Sigmoid colon (tissue), 7 donors: ENCODE data around the gene HEPN1. TPM values are rescaled to one million over a fixed set of nuclear protein-coding genes. Genes with fewer than 3 reads are reported as not detected.
A peak's percentile ranks its signal among the peaks of the same experiment; 100 is the strongest.

Source experiments
- DNase-seq: peaks from one replicate; pipeline ENCODE4 v3.0.0-alpha.2; 2019
- H3K27ac ChIP-seq, 4 donors: fragments of 200-600 bp; sonication (generic); one replicate each; pipeline ENCODE4 v1.5.1; 2016 to 2019; ENCODE audit warnings: mild to moderate bottlenecking in 1 of 4
- H3K27me3 ChIP-seq, 3 donors: fragments of 200-600 bp; sonication (generic); one replicate each; pipeline ENCODE4 v1.5.1; 2019; ENCODE audit warnings: mild to moderate bottlenecking in 1 of 3
- H3K36me3 ChIP-seq, 4 donors: fragments of 200-600 bp; sonication (generic); one replicate each; pipeline ENCODE4 v1.5.1; 2016 to 2019
- H3K4me1 ChIP-seq, 4 donors: fragments of 200-600 bp; sonication (generic); one replicate each; pipeline ENCODE4 v1.5.1; 2017 to 2019
- H3K4me3 ChIP-seq, 4 donors: fragments of 200-600 bp; sonication (generic); one replicate each; pipeline ENCODE4 v1.5.1; 2017 to 2019; ENCODE audit warnings: mild to moderate bottlenecking in 2 of 4, moderate library complexity in 1 of 4
- H3K9me3 ChIP-seq, 4 donors: fragments of 200-600 bp in 3 of 4; sonication (generic) in 3 of 4; one replicate each; pipeline versions ENCODE4 v1.5.1 to v1.6.1; 2013 to 2019
- CTCF ChIP-seq, 4 experiments: fragments of 450-650 bp in 3 of 4; fragments of 200-600 bp in 1 of 4; IDR thresholded peaks; one replicate each; pipeline ENCODE4 v1.5.1; 2016 to 2019; ENCODE audit warnings: antibody characterized with exemption in 4 of 4, mild to moderate bottlenecking in 3 of 4, moderate library complexity in 2 of 4
- EP300 ChIP-seq, 4 donors: sonication (generic); formaldehyde crosslinking; IDR thresholded peaks; one replicate each; pipeline ENCODE4 v1.6.1; 2017; ENCODE audit warnings: antibody characterized with exemption in 4 of 4
- POLR2A ChIP-seq, 2 donors: fragments of 450-650 bp; IDR thresholded peaks; one replicate each; pipeline ENCODE4 v1.6.1; 2016; ENCODE audit warnings: antibody characterized with exemption in 2 of 2, mild to moderate bottlenecking in 2 of 2, moderate library complexity in 2 of 2
- POLR2AphosphoS5 ChIP-seq, 4 donors: sonication (generic); formaldehyde crosslinking; IDR thresholded peaks; one replicate each; pipeline ENCODE4 v1.6.1; 2017; ENCODE audit warnings: antibody characterized with exemption in 4 of 4
- WGBS, 2 donors: extraction: QIAGEN DNeasy Blood & Tissue Kit; methylation state at CpG; one replicate each; pipeline ENCODE4 v1.1.7; 2013; 5-methylcytosine and 5-hydroxymethylcytosine counted together
- intact Hi-C: fragments of 100-400 bp; cut with DNase I; formaldehyde crosslinking; loops from one replicate; pipeline ENCODE4 v1.15.1; 2023
- polyA plus RNA-seq, 3 donors: library from polyadenylated mRNA; stranded (reverse); fragments of 200-250 nt; gene quantifications; one replicate each; pipeline ENCODE4 v1.2.3, GENCODE V29; 2013
- total RNA-seq, 4 donors: library from RNA; depleted of rRNA; stranded (reverse); fragments of >200 nt; gene quantifications; one replicate each; pipeline ENCODE4 v1.1.0, GENCODE V29; 2016
- donor health status: healthy with polysubstance abuse.
- donor health status: Bipolar disorder and iron deficiency.
- donor health status: healthy.

The HEPN1 gene
- total and polyA plus RNA-seq, 7 donors: 0.04 TPM; not detected in 6

GRCh38 chr11:124882339-124883071 is 36.5 kb upstream of the HEPN1 start:
- intact Hi-C loops: no loop called here
- H3K4me3 ChIP-seq: no peak overlapping the region
- 35 to 56% methylated on average over 11 of the region's 11 CpGs for WGBS, 2 donors
- no peak for DNase-seq
- H3K4me1 ChIP-seq: peaks cover 0 to 4% (median under 1%) of the 10 kb centered on the region in 4 donors
- no peaks in the 10 kb centered on the region for H3K36me3 ChIP-seq
- H3K27me3 ChIP-seq: peaks cover 0 to 12% (median 9%) of the 10 kb centered on the region in 3 donors
- peak overlapping the region in 1 of 4 donors; percentile 43 for H3K27ac ChIP-seq
- H3K9me3 ChIP-seq: no peaks in the 10 kb centered on the region
- TF ChIP-seq EP300 (IDR thresholded peaks at IDR 0.05): no peak
- no peak for TF ChIP-seq POLR2AphosphoS5 (IDR thresholded peaks at IDR 0.05)
- no peak for TF ChIP-seq CTCF (IDR thresholded peaks at IDR 0.05)
- no peak for TF ChIP-seq POLR2A (IDR thresholded peaks at IDR 0.05)

GRCh38 chr11:124884340-124884739 is 34.7 kb upstream of the HEPN1 start:
- Histone ChIP-seq H3K27me3 (peaks cover 0 to 27% (median 9%) of the 10 kb centered on the region in 3 donors), H3K36me3 (no peaks in the 10 kb centered on the region), H3K4me1 (no peaks in the 10 kb centered on the region), H3K4me3 (no peak overlapping the region), H3K27ac (no peak overlapping the region), H3K9me3 (no peaks in the 10 kb centered on the region)
- peak; percentile 22 for DNase-seq
- 87 to 92% methylated on average over 1 of the region's 1 CpG for WGBS, 2 donors
- intact Hi-C loops: no loop called here
- no peak for TF ChIP-seq EP300 (IDR thresholded peaks at IDR 0.05)
- TF ChIP-seq POLR2AphosphoS5 (IDR thresholded peaks at IDR 0.05): no peak
- no peak for TF ChIP-seq CTCF (IDR thresholded peaks at IDR 0.05)
- TF ChIP-seq POLR2A (IDR thresholded peaks at IDR 0.05): no peak

GRCh38 chr11:124884869-124885479 is 34.1 kb upstream of the HEPN1 start:
- Histone ChIP-seq H3K4me1 (peaks cover 0 to 4% (median 0%) of the 10 kb centered on the region in 4 donors), H3K36me3 (no peaks in the 10 kb centered on the region), H3K27me3 (peaks cover 0 to 27% (median 9%) of the 10 kb centered on the region in 3 donors), H3K9me3 (no peaks in the 10 kb centered on the region), H3K27ac (no peak overlapping the region), H3K4me3 (no peak overlapping the region)
- WGBS, 2 donors: 80 to 89% methylated on average over 5 of the region's 5 CpGs
- intact Hi-C loops: no loop called here
- TF ChIP-seq EP300 (IDR thresholded peaks at IDR 0.05) (no peak), CTCF (IDR thresholded peaks at IDR 0.05) (no peak), POLR2AphosphoS5 (IDR thresholded peaks at IDR 0.05) (no peak), POLR2A (IDR thresholded peaks at IDR 0.05) (no peak)
- DNase-seq: peak; percentile 48

GRCh38 chr11:124886476-124886875 is 32.6 kb upstream of the HEPN1 start:
- intact Hi-C loops: no loop called here
- Histone ChIP-seq H3K4me1 (peaks cover 0 to 5% (median 0%) of the 10 kb centered on the region in 4 donors), H3K36me3 (no peaks in the 10 kb centered on the region), H3K27ac (no peak overlapping the region), H3K27me3 (peaks cover 0 to 39% (median 9%) of the 10 kb centered on the region in 3 donors), H3K9me3 (no peaks in the 10 kb centered on the region), H3K4me3 (no peak overlapping the region)
- TF ChIP-seq POLR2AphosphoS5 (IDR thresholded peaks at IDR 0.05): no peak
- TF ChIP-seq CTCF (IDR thresholded peaks at IDR 0.05): no peak
- no peak for TF ChIP-seq POLR2A (IDR thresholded peaks at IDR 0.05)
- TF ChIP-seq EP300 (IDR thresholded peaks at IDR 0.05): no peak
- peak; percentile 44 for DNase-seq
- WGBS, 2 donors: 91 to 93% methylated on average over 11 of the region's 11 CpGs
